C4-2B (cell line): Measurements from ENCODE around the gene ELF1.
"Not testable (repeated sequence)": the region's sequence is repeated elsewhere in the genome, so short reads cannot be mapped to it uniquely, and the experiment has no call there.

Experiments used
- CTCF ChIP-seq: fragments of 450-650 bp; conservative IDR thresholded peaks from 2 replicates; pipeline ENCODE4 v1.5.1; 2017; ENCODE audit warnings: mild to moderate bottlenecking
- ZFX ChIP-seq: fragments of 450-650 bp; IDR thresholded peaks from 2 replicates; pipeline ENCODE4 v1.6.1; 2017

- not testable (repeated sequence) for TF ChIP-seq CTCF, ZFX
Observed at GRCh38 chr13:40909541-40910200, 109.4 kb downstream of the ELF1 start.
